ENCODE data around the gene LLGL2.

Gene LLGL2

GRCh38 chr17:75502721-75503329 lies 22.7 kb upstream of the LLGL2 start:
- no peak overlapping the region for H3K27ac ChIP-seq (ENCODE audit: low read length)
- peaks cover 8 to 66% of the 10 kb centered on the region in 2 donors for H3K36me3 ChIP-seq (ENCODE audit: control insufficient read depth in 1 of 2, insufficient read depth in 2 of 2, low read length in 2 of 2)
- H3K9me3 ChIP-seq (ENCODE audit: control insufficient read depth in 1 of 2, low read length in 2 of 2) = no peaks in the 10 kb centered on the region
- H3K4me3 ChIP-seq (ENCODE audit: low read depth in 1 of 2, low read length in 2 of 2) = no peak overlapping the region
- no peaks in the 10 kb centered on the region for H3K27me3 ChIP-seq (ENCODE audit: low read depth, low read length)
- peaks cover 0 to 23% of the 10 kb centered on the region in 2 donors for H3K4me1 ChIP-seq (ENCODE audit: control insufficient read depth in 1 of 2, insufficient read depth in 2 of 2, low read length in 2 of 2)

DNA sequence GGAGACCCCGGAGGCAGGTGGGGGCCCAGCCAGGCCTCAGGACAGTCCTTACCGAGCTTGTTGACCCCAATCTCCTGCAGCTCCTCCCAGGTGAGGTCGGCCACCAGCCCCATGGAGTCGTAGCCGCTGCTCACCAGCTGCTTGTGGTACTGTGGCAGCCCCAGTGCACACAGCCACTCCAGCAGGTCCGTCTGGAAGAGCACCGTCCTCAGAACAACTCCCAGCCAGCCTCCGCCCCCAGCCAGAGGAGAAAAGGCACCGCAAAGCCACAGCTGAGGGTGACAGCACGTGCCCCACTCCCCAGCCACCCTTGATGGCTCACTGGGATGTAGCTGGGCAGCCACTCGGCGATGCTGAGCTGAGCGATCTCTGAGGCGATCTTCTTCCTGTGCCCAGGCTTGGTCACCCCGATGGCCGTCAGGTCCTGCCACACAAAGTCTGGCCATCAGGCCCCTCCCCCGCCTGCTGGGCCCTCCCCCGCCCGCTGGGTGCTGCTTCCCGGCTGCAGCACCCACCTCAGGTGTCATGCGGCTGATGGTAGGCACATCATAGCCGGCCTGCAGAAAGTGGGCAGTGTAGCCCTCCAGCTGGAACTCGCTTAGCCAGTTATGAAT lies 22.1 kb upstream of the LLGL2 start:
- H3K36me3 ChIP-seq (ENCODE audit: control insufficient read depth in 1 of 2, insufficient read depth in 2 of 2, low read length in 2 of 2) = peaks cover 8 to 60% of the 10 kb centered on the region in 2 donors
- no peaks in the 10 kb centered on the region for H3K9me3 ChIP-seq (ENCODE audit: control insufficient read depth in 1 of 2, low read length in 2 of 2)
- H3K27me3 ChIP-seq (ENCODE audit: low read depth, low read length) = no peaks in the 10 kb centered on the region
- no peak overlapping the region for H3K27ac ChIP-seq (ENCODE audit: low read length)
- peaks cover 0 to 27% of the 10 kb centered on the region in 2 donors for H3K4me1 ChIP-seq (ENCODE audit: control insufficient read depth in 1 of 2, insufficient read depth in 2 of 2, low read length in 2 of 2)
- no peak overlapping the region for H3K4me3 ChIP-seq (ENCODE audit: low read depth in 1 of 2, low read length in 2 of 2)

- no peaks in the 10 kb centered on the region for H3K9me3 ChIP-seq (ENCODE audit: control insufficient read depth in 1 of 2, low read length in 2 of 2)
- no peaks in the 10 kb centered on the region for H3K27me3 ChIP-seq (ENCODE audit: low read depth, low read length)
- peaks cover 5 to 27% of the 10 kb centered on the region in 2 donors for H3K4me1 ChIP-seq (ENCODE audit: control insufficient read depth in 1 of 2, insufficient read depth in 2 of 2, low read length in 2 of 2)
- H3K36me3 ChIP-seq (ENCODE audit: control insufficient read depth in 1 of 2, insufficient read depth in 2 of 2, low read length in 2 of 2) = peaks cover 8 to 60% of the 10 kb centered on the region in 2 donors
- no peak overlapping the region for H3K4me3 ChIP-seq (ENCODE audit: low read depth in 1 of 2, low read length in 2 of 2)
- no peak overlapping the region for H3K27ac ChIP-seq (ENCODE audit: low read length)
These were observed 21.5 kb upstream of the LLGL2 start for GRCh38 chr17:75503976-75504346.

- no peak overlapping the region for H3K27ac ChIP-seq (ENCODE audit: low read length)
- peaks cover 8 to 56% of the 10 kb centered on the region in 2 donors for H3K36me3 ChIP-seq (ENCODE audit: control insufficient read depth in 1 of 2, insufficient read depth in 2 of 2, low read length in 2 of 2)
- no peak overlapping the region for H3K4me3 ChIP-seq (ENCODE audit: low read depth in 1 of 2, low read length in 2 of 2)
- H3K4me1 ChIP-seq (ENCODE audit: control insufficient read depth in 1 of 2, insufficient read depth in 2 of 2, low read length in 2 of 2) = peaks cover 9 to 29% of the 10 kb centered on the region in 2 donors
- no peaks in the 10 kb centered on the region for H3K9me3 ChIP-seq (ENCODE audit: control insufficient read depth in 1 of 2, low read length in 2 of 2)
- no peaks in the 10 kb centered on the region for H3K27me3 ChIP-seq (ENCODE audit: low read depth, low read length)
These were observed 20.9 kb upstream of the LLGL2 start for GRCh38 chr17:75504347-75505151.

DNA sequence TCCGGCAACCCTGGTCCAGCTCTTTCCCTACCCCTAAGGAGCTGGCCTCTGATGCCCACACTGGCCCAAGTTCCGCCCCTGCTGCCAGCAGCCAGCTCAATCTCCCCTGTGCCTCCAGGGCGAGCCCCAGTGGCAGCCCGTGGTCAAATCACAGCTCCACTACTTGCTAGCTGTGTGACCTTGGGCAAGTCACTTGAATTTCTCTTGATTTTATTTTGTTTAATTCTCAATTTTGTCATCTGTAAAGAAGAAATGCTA lies 20.4 kb upstream of the LLGL2 start:
- Histone ChIP-seq H3K4me3 (ENCODE audit: low read depth in 1 of 2, low read length in 2 of 2) (no peak overlapping the region), H3K4me1 (ENCODE audit: control insufficient read depth in 1 of 2, insufficient read depth in 2 of 2, low read length in 2 of 2) (peaks cover 9 to 31% of the 10 kb centered on the region in 2 donors), H3K9me3 (ENCODE audit: control insufficient read depth in 1 of 2, low read length in 2 of 2) (no peaks in the 10 kb centered on the region), H3K36me3 (ENCODE audit: control insufficient read depth in 1 of 2, insufficient read depth in 2 of 2, low read length in 2 of 2) (peaks cover 8 to 51% of the 10 kb centered on the region in 2 donors), H3K27me3 (ENCODE audit: low read depth, low read length) (no peaks in the 10 kb centered on the region), H3K27ac (ENCODE audit: low read length) (no peak overlapping the region)

GRCh38 chr17:75505640-75506039 lies 19.9 kb upstream of the LLGL2 start:
- Histone ChIP-seq H3K4me1 (ENCODE audit: control insufficient read depth in 1 of 2, insufficient read depth in 2 of 2, low read length in 2 of 2) (peaks cover 9 to 33% of the 10 kb centered on the region in 2 donors), H3K9me3 (ENCODE audit: control insufficient read depth in 1 of 2, low read length in 2 of 2) (no peaks in the 10 kb centered on the region), H3K27ac (ENCODE audit: low read length) (no peak overlapping the region), H3K36me3 (ENCODE audit: control insufficient read depth in 1 of 2, insufficient read depth in 2 of 2, low read length in 2 of 2) (peaks cover 8 to 46% of the 10 kb centered on the region in 2 donors), H3K4me3 (ENCODE audit: low read depth in 1 of 2, low read length in 2 of 2) (no peak overlapping the region), H3K27me3 (ENCODE audit: low read depth, low read length) (no peaks in the 10 kb centered on the region)

GRCh38 chr17:75506134-75506533 lies 19.4 kb upstream of the LLGL2 start:
- H3K4me1 ChIP-seq (ENCODE audit: control insufficient read depth in 1 of 2, insufficient read depth in 2 of 2, low read length in 2 of 2) = peaks cover 9 to 32% of the 10 kb centered on the region in 2 donors
- no peaks in the 10 kb centered on the region for H3K9me3 ChIP-seq (ENCODE audit: control insufficient read depth in 1 of 2, low read length in 2 of 2)
- H3K36me3 ChIP-seq (ENCODE audit: control insufficient read depth in 1 of 2, insufficient read depth in 2 of 2, low read length in 2 of 2) = peaks cover 8 to 42% of the 10 kb centered on the region in 2 donors
- H3K27ac ChIP-seq (ENCODE audit: low read length) = no peak overlapping the region
- no peaks in the 10 kb centered on the region for H3K27me3 ChIP-seq (ENCODE audit: low read depth, low read length)
- no peak overlapping the region for H3K4me3 ChIP-seq (ENCODE audit: low read depth in 1 of 2, low read length in 2 of 2)

- Histone ChIP-seq H3K4me3 (ENCODE audit: low read depth in 1 of 2, low read length in 2 of 2) (no peak overlapping the region), H3K9me3 (ENCODE audit: control insufficient read depth in 1 of 2, low read length in 2 of 2) (no peaks in the 10 kb centered on the region), H3K27me3 (ENCODE audit: low read depth, low read length) (no peaks in the 10 kb centered on the region), H3K27ac (ENCODE audit: low read length) (no peak overlapping the region), H3K4me1 (ENCODE audit: control insufficient read depth in 1 of 2, insufficient read depth in 2 of 2, low read length in 2 of 2) (peaks cover 9 to 28% of the 10 kb centered on the region in 2 donors), H3K36me3 (ENCODE audit: control insufficient read depth in 1 of 2, insufficient read depth in 2 of 2, low read length in 2 of 2) (peaks cover 11 to 50% of the 10 kb centered on the region in 2 donors)
These were observed 18.6 kb upstream of the LLGL2 start for GRCh38 chr17:75506888-75507287.

DNA sequence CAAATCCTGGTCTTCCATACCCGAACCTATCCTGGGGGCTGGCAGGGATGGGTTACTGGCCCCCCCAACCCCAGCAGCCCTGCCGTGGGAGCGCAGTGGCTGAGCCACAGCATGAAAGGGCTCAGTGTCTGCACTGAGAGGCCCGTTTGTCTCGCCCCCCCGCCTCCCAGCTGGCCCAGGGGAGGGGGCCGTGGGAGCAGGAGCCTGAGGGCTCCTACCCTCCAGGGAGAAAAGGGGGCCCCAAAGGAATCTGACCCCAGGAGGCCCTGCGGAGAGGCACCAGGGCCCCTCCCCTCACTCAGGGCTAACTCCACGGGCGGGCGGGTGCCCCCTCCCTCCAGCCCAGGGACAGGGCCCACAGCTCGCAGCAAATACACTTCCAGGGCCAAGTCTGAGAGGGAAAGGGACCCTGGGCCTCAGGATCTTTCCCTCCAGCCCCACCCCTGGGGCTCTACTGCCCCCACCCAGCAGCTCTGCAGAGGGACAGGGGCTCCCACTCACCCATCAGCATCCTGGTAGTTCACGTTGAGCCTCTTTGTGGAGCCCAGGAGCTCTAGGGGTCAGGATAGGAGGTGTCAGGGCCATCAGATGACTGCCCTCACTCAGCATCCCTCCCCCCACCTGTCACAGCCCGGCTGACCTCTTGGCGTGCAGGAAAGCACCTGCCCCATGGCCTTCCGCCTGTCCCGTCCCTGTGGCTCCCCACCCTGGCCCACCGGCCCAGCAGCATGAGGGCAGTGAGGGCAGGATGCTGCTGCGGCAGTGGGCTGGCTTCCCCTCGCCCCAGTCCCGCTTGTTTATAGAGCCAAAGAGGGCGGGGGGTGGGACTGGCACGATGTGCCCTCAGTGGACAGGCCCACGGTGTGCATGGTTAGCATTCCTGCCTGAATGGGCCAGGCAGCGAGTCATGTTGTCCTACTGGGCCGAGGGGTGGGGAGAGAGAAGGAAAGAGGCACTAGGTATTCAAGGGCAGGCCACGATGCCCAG lies 17.5 kb upstream of the LLGL2 start:
- Histone ChIP-seq H3K27me3 (ENCODE audit: low read depth, low read length) (no peaks in the 10 kb centered on the region), H3K4me3 (ENCODE audit: low read depth in 1 of 2, low read length in 2 of 2) (no peak overlapping the region), H3K27ac (ENCODE audit: low read length) (no peak overlapping the region), H3K9me3 (ENCODE audit: control insufficient read depth in 1 of 2, low read length in 2 of 2) (no peaks in the 10 kb centered on the region), H3K36me3 (ENCODE audit: control insufficient read depth in 1 of 2, insufficient read depth in 2 of 2, low read length in 2 of 2) (peaks cover 11 to 50% of the 10 kb centered on the region in 2 donors), H3K4me1 (ENCODE audit: control insufficient read depth in 1 of 2, insufficient read depth in 2 of 2, low read length in 2 of 2) (peaks cover 9 to 36% of the 10 kb centered on the region in 2 donors)

- peak overlapping the region; percentile 63 for H3K27ac ChIP-seq (ENCODE audit: low read length)
- H3K4me1 ChIP-seq (ENCODE audit: control insufficient read depth in 1 of 2, insufficient read depth in 2 of 2, low read length in 2 of 2) = peaks cover 9 to 46% of the 10 kb centered on the region in 2 donors
- no peak overlapping the region for H3K4me3 ChIP-seq (ENCODE audit: low read depth in 1 of 2, low read length in 2 of 2)
- H3K9me3 ChIP-seq (ENCODE audit: control insufficient read depth in 1 of 2, low read length in 2 of 2) = no peaks in the 10 kb centered on the region
- peaks cover 11 to 41% of the 10 kb centered on the region in 2 donors for H3K36me3 ChIP-seq (ENCODE audit: control insufficient read depth in 1 of 2, insufficient read depth in 2 of 2, low read length in 2 of 2)
- no peaks in the 10 kb centered on the region for H3K27me3 ChIP-seq (ENCODE audit: low read depth, low read length)
These were observed 16.6 kb upstream of the LLGL2 start for GRCh38 chr17:75508931-75509361.
